ENCODE results near the gene AREL1.
A peak's percentile ranks its signal among the peaks of the same experiment; 100 is the strongest.

AREL1 gene

DNA sequence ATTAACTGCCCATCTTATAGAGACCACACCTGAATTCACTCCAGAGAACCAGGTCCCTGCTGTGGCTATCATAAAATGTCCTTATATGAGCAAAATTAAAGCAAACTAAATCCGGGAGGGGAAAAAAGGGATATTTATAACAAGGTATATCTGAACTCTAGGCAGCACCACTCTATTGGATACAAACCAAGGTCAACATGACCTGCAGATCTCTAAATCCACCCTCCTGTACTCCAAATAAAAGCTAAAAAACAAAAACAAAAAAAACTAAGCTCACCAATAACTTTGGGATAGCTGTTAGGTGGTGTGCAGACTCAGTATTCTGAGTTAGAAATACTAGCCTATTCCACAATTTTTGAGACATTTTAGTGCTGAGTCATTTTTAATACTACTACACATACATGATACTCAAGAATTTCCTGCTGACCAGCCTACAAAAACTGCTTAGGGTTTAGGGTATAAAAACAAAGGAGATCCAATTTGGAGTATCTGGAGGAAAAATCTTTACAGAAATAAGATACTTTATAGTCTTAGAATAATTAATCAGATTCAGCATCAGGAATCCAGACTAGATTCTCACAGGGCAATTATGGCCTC is 54.2 kb downstream of the AREL1 start:
- DNase-seq: no peak

GRCh38 chr14:74656964-74657363 is 55.9 kb downstream of the AREL1 start:
- DNase-seq: no peak

DNA sequence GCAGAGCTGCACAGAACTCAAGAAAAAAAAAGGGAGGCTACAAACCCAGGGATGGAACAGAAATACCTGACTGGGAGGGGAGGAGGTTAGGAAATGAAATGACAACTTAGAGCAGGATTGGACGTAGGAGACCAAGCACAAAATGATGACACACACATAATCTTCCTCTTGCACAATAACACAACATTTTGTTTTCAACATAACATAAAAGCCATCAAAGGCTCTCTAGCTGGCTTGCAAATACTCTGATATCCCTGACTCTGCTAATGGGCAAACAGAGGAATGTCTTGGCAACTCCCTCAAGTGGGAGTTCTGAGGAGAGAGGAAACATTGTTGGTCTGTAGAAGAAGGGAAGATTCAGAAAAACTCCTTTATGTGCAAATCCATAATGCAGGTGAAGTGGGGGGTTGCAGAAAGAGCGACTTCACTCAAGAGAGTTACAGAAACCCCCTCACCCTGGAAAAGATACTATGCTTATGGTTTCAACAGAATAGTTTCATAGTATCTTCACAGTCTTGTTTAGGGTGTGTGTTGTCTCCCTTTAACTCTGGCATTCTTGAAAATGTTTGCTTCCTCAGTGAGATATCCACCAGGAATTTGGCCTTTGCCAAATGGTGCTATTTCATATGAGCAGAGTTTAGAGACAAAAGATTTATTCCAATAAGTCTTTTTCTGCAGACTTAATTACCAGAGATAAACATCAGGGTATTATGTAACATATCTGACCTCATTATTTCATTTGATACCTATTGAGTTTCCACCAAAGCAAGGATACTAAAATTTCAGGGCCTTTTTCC is 57.1 kb downstream of the AREL1 start:
- DNase-seq: no peak

GRCh38 chr14:74654931-74655330 is 57.9 kb downstream of the AREL1 start:
- DNase-seq: no peak

- no peak for DNase-seq
These were observed 59.3 kb downstream of the AREL1 start for GRCh38 chr14:74653386-74654138.

GRCh38 chr14:74652541-74652940 is 60.3 kb downstream of the AREL1 start:
- no peak for DNase-seq

GRCh38 chr14:74650927-74651686 is 61.8 kb downstream of the AREL1 start:
- no peak for DNase-seq

DNA sequence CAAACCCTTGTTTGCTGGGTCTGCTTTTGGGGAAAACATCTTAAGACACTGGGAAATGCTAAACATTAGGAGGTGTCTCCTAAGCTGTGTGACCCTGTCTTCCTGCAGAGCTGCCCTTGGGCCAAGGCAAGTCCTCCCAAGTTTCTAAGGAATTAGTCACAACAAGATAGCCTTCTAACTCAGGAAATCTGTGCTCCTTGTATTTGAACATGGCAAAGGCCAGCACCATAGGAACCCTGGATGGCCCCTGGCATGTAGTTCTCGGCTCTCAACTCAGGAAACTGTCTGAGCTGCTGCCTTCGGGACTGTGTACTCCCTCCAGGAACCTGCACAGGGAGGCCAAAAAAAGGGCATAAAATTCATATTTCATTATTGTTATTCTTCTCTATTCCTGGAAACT is 63.2 kb downstream of the AREL1 start:
- no peak for DNase-seq

- DNase-seq: no peak
These were observed 63.7 kb downstream of the AREL1 start for GRCh38 chr14:74649167-74649566.

- no peak for DNase-seq
These were observed 64.3 kb downstream of the AREL1 start for GRCh38 chr14:74648601-74649000.

DNA sequence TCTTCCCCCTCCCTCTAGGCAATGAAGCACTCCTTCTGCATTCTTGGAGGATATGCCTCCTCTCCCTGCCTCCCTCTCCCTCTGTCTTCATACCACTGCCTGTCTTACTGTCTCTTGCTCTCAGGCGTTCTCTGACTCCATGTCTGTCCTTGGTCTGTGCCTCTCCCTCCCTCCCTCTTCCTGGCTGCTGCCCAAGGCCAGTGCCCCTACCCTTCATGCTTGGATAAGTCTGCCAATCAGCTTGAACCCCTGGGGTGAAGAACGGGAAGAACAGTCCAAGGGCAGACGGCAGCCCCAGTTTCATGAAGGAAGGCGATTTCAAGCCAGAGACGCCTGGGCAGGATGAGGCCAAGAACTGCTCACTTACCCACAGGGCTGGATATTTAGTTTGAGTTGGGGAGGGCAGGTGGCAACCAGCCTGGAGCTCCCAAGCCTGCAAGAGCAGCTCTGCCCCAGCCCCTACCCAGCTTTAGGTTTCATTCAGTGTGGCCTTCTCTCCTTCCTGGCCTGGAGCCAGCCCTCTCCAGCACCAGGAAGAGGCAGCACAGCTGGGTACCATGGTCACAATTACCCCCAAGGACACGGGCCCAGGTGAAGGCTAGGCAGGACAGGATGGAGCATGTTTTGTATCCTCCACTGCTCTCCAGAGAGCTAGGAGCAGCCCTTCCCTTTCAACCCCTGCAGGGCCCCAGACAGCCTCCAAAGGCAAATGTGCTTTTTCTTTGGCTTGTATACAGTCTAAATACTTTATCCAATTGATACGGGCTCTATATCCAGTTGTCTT is 65.0 kb downstream of the AREL1 start:
- peak; percentile 49 for DNase-seq

- DNase-seq: no peak
These were observed 65.7 kb downstream of the AREL1 start for GRCh38 chr14:74647061-74647677.

DNA sequence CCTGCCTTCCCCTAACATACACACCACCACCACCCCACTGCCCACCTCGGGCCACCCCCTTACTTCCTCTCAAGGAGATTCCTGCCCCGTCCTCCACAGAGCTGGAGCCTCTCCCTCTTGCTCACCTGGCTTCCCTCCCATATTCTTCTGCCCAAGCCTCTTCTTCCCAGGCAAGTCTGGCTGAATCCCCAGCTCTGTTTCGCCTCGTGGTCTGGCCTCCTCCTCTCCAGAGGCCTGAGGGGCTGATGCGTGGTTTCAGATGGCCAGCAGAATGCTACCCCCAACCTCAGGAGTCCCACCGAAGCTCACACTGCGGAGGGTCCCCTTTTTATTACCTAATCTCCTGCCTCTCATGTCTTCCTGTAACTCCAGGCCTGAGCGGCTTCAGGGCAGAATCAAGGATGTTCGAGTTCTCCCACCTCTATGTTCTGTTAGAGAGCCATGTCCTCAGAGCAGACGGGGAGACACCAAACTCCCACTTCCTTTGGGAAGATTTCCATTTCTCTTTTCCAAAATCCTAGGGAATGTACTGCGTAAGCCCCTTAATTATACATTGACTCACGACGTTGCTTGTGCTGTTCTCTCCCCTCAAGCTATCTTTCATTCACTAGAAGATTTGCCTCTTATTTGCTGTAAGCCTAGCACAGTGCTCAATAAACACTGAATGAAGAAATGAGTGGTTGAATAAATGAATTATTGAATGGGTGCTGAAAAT is 67.0 kb downstream of the AREL1 start:
- no peak for DNase-seq

- DNase-seq: no peak
These were observed 67.6 kb downstream of the AREL1 start for GRCh38 chr14:74645244-74645643.

GRCh38 chr14:74641601-74642391 is 71.1 kb downstream of the AREL1 start:
- DNase-seq: no peak

GRCh38 chr14:74638966-74639365 is 73.9 kb downstream of the AREL1 start:
- DNase-seq: no peak

- DNase-seq: no peak
These were observed 74.8 kb downstream of the AREL1 start for GRCh38 chr14:74638066-74638465.

DNA sequence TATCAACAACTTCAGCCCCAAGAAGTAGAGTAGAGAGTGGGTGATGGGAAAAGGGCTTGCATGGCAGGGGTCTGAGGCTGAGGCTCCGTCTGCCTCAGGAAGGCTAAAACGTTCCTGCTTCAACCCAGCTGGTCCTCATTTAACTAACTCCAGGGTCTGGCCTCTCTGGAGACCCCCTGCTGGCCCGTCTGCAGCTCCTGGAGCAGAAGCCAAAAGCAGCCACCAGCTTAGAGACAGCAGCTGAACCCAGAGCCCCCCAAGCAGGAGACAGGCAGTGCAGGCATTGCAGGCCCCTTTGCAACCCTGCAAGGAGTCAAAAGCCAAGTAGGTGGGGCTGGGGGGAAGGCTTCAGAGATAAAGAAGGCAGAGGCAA is 75.7 kb downstream of the AREL1 start:
- no peak for DNase-seq

DNA sequence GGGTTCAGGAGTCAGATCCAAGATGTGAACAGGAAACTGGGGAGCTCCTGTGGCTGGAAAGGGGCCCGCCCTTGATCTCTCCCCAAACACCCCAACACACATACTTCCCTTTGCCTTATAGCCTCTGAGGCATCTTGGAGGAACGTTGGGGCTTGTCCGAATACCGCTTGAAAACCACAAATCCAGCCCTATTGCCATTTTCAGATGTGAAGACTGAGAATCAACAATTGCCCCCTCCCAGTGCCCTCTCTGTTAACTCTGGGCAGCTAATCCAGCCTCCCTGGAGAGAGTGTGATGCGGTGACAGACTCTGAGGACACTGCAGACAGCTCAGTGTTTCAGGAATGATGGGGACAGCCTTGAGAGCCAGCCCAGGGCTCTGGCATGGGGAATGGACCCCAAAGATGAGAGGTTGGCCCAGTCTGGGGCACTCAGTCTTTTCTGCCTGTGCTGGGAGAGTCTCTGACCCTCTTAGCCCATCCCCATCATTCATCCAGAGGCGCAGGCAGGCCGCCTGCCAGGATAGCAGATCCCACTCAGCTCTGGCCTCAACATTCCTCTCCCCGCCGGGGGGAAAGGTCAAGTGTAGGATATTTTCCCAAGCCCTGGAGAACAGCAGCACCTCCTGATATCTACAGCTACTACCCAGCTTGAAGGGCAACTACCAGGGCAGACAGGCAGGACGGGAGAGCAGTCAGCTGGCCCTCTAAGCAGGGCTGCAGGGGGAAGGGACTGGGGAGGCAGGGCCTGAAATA is 76.3 kb downstream of the AREL1 start:
- no peak for DNase-seq

Data from right kidney (tissue), 1 donor.